Measurements from ENCODE around the gene ZNF761.

- TF ChIP-seq POLR2A (IDR thresholded peaks at IDR 0.05) (no peak), CTCF (IDR thresholded peaks at IDR 0.05) (no peak)
Observed at GRCh38 chr19:53422551-53422950, 9.2 kb upstream of the ZNF761 start.
